ENCODE data around the gene ANTXR2.

DNA sequence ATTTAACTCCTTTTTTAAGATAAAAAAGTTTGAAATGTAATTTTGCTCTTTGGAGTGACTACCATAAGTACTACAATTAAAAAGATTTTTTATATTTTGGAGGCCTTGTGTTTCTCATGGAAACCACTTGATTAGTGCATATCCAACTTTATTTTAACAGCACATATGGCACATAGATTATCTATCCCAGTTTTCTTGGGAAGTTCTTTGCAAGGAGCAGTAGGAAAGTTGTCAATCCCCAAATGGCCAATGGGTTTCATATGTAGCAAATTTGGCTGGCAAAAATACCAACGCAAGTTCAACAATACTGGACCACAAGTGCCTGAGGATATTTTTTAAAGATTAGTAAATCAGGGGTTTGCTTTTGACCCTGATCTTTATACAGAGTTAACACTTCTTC, 15.4 kb upstream of the ANTXR2 start:
- TF ChIP-seq, protein P1, sequence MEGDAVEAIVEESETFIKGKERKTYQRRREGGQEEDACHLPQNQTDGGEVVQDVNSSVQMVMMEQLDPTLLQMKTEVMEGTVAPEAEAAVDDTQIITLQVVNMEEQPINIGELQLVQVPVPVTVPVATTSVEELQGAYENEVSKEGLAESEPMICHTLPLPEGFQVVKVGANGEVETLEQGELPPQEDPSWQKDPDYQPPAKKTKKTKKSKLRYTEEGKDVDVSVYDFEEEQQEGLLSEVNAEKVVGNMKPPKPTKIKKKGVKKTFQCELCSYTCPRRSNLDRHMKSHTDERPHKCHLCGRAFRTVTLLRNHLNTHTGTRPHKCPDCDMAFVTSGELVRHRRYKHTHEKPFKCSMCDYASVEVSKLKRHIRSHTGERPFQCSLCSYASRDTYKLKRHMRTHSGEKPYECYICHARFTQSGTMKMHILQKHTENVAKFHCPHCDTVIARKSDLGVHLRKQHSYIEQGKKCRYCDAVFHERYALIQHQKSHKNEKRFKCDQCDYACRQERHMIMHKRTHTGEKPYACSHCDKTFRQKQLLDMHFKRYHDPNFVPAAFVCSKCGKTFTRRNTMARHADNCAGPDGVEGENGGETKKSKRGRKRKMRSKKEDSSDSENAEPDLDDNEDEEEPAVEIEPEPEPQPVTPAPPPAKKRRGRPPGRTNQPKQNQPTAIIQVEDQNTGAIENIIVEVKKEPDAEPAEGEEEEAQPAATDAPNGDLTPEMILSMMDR (IDR thresholded peaks at IDR 0.05; ENCODE audit: low read length), result no peak
- TF ChIP-seq EZH2 (IDR thresholded peaks at IDR 0.05; ENCODE audit: borderline replicate concordance, low read length), result no peak
